Retinal pigment epithelial cell (primary cell): Measurements from ENCODE around the gene ANTXRL.
"Not testable (repeated sequence)": the region's sequence is repeated elsewhere in the genome, so short reads cannot be mapped to it uniquely, and the experiment has no call there.

ENCODE experiments used
- DNase-seq: peaks from one replicate; pipeline ENCODE4 v3.0.0-alpha.2; 2010; ENCODE audit warnings: low read depth
- H3K4me3 ChIP-seq: 2 replicates; pipeline ENCODE4 v1.5.1; 2011; ENCODE audit warnings: mild to moderate bottlenecking, low read length, control low read depth, moderate library complexity
- CTCF ChIP-seq: conservative IDR thresholded peaks from 2 replicates; pipeline ENCODE4 v1.5.1; 2011; ENCODE audit warnings: low read depth, low read length, control low read depth, inconsistent platforms

Gene ANTXRL

GRCh38 chr10:46251857-46252847 is 34.6 kb upstream of the ANTXRL start:
- DNase-seq = peak; percentile 27
- H3K4me3 ChIP-seq = no peak overlapping the region
- TF ChIP-seq CTCF = no peak

- no peak for DNase-seq
- no peak for TF ChIP-seq CTCF
- no peak overlapping the region for H3K4me3 ChIP-seq
Measured at GRCh38 chr10:46253076-46254006, 33.5 kb upstream of the ANTXRL start.

GRCh38 chr10:46254007-46254383 is 32.8 kb upstream of the ANTXRL start:
- DNase-seq = no peak
- no peak for TF ChIP-seq CTCF
- no peak overlapping the region for H3K4me3 ChIP-seq

GRCh38 chr10:46254467-46254866 is 32.3 kb upstream of the ANTXRL start:
- no peak overlapping the region for H3K4me3 ChIP-seq
- no peak for DNase-seq
- no peak for TF ChIP-seq CTCF

GRCh38 chr10:46255210-46255609 is 31.6 kb upstream of the ANTXRL start:
- DNase-seq, H3K4me3 ChIP-seq: not testable (repeated sequence)

- TF ChIP-seq CTCF = peak; percentile 66
- no peak overlapping the region for H3K4me3 ChIP-seq
- DNase-seq = no peak
Measured at GRCh38 chr10:46255801-46256747, 30.7 kb upstream of the ANTXRL start.
